CD4-positive, alpha-beta T cell (primary cell): ENCODE data around the gene GIT2. TPM values are rescaled to one million over a fixed set of nuclear protein-coding genes. Genes with fewer than 3 reads are reported as not detected.

Source experiments
- ATAC-seq: fragments of 200-7000 bp; cut with Tn5 transposase; one replicate; pipeline ENCODE4 v1.10.0; 2022; ENCODE audit warnings: mild to moderate bottlenecking; ENCODE audit not compliant: poor library complexity
- CTCF ChIA-PET: fragments of 350-600 bp; sonication (Branson Sonifier 250); formaldehyde crosslinking; loops from one replicate; lab custom pipeline; 2021; ENCODE audit warnings: antibody characterized with exemption, inconsistent platforms; lab: Charles Lee
- POLR2A ChIA-PET: fragments of 350-600 bp; sonication (Branson Sonifier 250); formaldehyde crosslinking; loops from one replicate; lab custom pipeline; 2021; ENCODE audit warnings: antibody characterized with exemption, inconsistent platforms; lab: Charles Lee
- DNase-seq, 14 experiments: peaks; one replicate each; pipeline ENCODE4 v3.0.0-alpha.2; 2013 to 2020; ENCODE audit warnings: mixed read lengths in 2 of 14
- H3K27ac ChIP-seq, 2 donors: one replicate each; pipeline versions ENCODE4 v1.5.1 to v1.7.0; 2013; ENCODE audit warnings: low read length in 2 of 2, low read depth in 1 of 2, mild to moderate bottlenecking in 1 of 2
- H3K27me3 ChIP-seq, 2 experiments: 1 replicate in 1 of 2; 2 replicates in 1 of 2; pipeline versions ENCODE4 v1.6.1 to v1.7.0; 2013; ENCODE audit warnings: low read length in 2 of 2, control low read depth in 1 of 2, mild to moderate bottlenecking in 1 of 2, moderate library complexity in 1 of 2; ENCODE audit not compliant: insufficient read depth in 2 of 2, control insufficient read depth in 1 of 2
- H3K36me3 ChIP-seq: one replicate; pipeline ENCODE4 v1.6.1; 2013; ENCODE audit warnings: low read length, control low read depth; ENCODE audit not compliant: insufficient read depth
- H3K4me1 ChIP-seq: one replicate; pipeline ENCODE4 v1.6.1; 2013; ENCODE audit warnings: low read length, control low read depth; ENCODE audit not compliant: insufficient read depth
- H3K4me3 ChIP-seq: one replicate; pipeline ENCODE4 v1.5.1; 2013; ENCODE audit warnings: mild to moderate bottlenecking, low read length, moderate library complexity
- H3K9me3 ChIP-seq, 2 experiments: 1 replicate in 1 of 2; 2 replicates in 1 of 2; pipeline versions ENCODE4 v1.6.1 to v1.7.0; 2013; ENCODE audit warnings: low read length in 2 of 2, mild to moderate bottlenecking in 2 of 2, control low read depth in 1 of 2, moderate library complexity in 1 of 2; ENCODE audit not compliant: control insufficient read depth in 1 of 2, insufficient read depth in 1 of 2
- H3K27ac Mint-ChIP-seq: one replicate; pipeline ENCODE4 v1.8.0; 2020; ENCODE audit warnings: mixed read lengths
- H3K27me3 Mint-ChIP-seq: one replicate; pipeline ENCODE4 v1.8.0; 2021; ENCODE audit warnings: mixed read lengths
- H3K36me3 Mint-ChIP-seq: one replicate; pipeline ENCODE4 v1.8.0; 2021; ENCODE audit warnings: low read depth, mixed read lengths
- H3K4me1 Mint-ChIP-seq: one replicate; pipeline ENCODE4 v1.8.0; 2021; ENCODE audit warnings: low read depth, mixed read lengths
- H3K4me3 Mint-ChIP-seq: one replicate; pipeline ENCODE4 v1.8.0; 2020; ENCODE audit warnings: mild to moderate bottlenecking, mixed read lengths
- H3K9me3 Mint-ChIP-seq: one replicate; pipeline ENCODE4 v1.8.0; 2020; ENCODE audit warnings: mixed read lengths
- CTCF ChIP-seq: fragments of 200-600 bp; IDR thresholded peaks from one replicate; pipeline ENCODE4 v1.8.0; 2022; ENCODE audit warnings: antibody characterized with exemption, mild to moderate bottlenecking
- intact Hi-C, 2 experiments: fragments of 100-400 bp; cut with DNase I in 1 of 2; cut with micrococcal nuclease in 1 of 2; formaldehyde crosslinking; loops; one replicate each; pipeline versions ENCODE4 v1.15.1 to v1.9.0; 2023 to 2025; cut with DNase I, micrococcal nuclease
- total RNA-seq, 174 experiments: library from RNA in 2 of 174; stranded (reverse) in 2 of 174; gene quantifications; one replicate each; pipeline ENCODE4 v1.2.3 and lab custom pipeline; 2021 to 2026

The GIT2 gene
- total RNA-seq, 2 experiments from 2014 or later = 68.6 to 70.7 TPM

- Histone ChIP-seq H3K27ac (no peak overlapping the region), H3K9me3 (no peaks in the 10 kb centered on the region), H3K36me3 (no peaks in the 10 kb centered on the region), H3K27me3 (no peaks in the 10 kb centered on the region), H3K4me3 (no peak overlapping the region), H3K4me1 (peaks cover 45% of the 10 kb centered on the region)
- Mint-ChIP-seq H3K9me3 (no peaks in the 10 kb centered on the region), H3K4me1 (peaks cover 38% of the 10 kb centered on the region), H3K27me3 (no peaks in the 10 kb centered on the region), H3K4me3 (no peak overlapping the region), H3K36me3 (no peaks in the 10 kb centered on the region), H3K27ac (peak overlapping the region; percentile 56)
- TF ChIP-seq CTCF = no peak
- POLR2A ChIA-PET = interaction anchor here (0.6 kb wide), 1 partner anchor 235 kb away, joined by 6 read pairs; no protein-coding TSS in a partner anchor
- CTCF ChIA-PET = no interaction called here
- intact Hi-C loops = no loop called here
- DNase-seq (no peak), ATAC-seq (no peak)
Measured at GRCh38 chr12:109890620-109891170, 105.5 kb downstream of the GIT2 start.

- Mint-ChIP-seq H3K27ac (peak overlapping the region; percentile 86), H3K27me3 (no peaks in the 10 kb centered on the region), H3K36me3 (no peaks in the 10 kb centered on the region), H3K9me3 (no peaks in the 10 kb centered on the region), H3K4me1 (peaks cover 38% of the 10 kb centered on the region), H3K4me3 (peak overlapping the region; percentile 27)
- ChIA-PET POLR2A (interaction anchor here (0.6 to 2.3 kb wide), 6 partner anchors 11 to 543 kb away, joined by 3 to 17 read pairs (median 6); partner anchors contain the start of genes ANKRD13A, KCTD10, TCHP and UBE3B), CTCF (interaction anchor here (1.1 to 1.3 kb wide), 2 partner anchors 35 to 43 kb away, joined by 5 to 7 read pairs; no protein-coding TSS in a partner anchor)
- peak; percentile 73 for ATAC-seq
- no peak for TF ChIP-seq CTCF
- H3K4me1 ChIP-seq = peaks cover 44% of the 10 kb centered on the region
- no peaks in the 10 kb centered on the region for H3K9me3 ChIP-seq
- H3K4me3 ChIP-seq = no peak overlapping the region
- peak overlapping the region; percentile 73 to 79 for H3K27ac ChIP-seq
- intact Hi-C loops = loop anchor here in 1 of 2 experiments (10.0 kb wide), 1 partner anchor 414 kb away; the partner anchor contains the start of genes KCTD10 and UBE3B
- peak in 5 of 14 experiments; percentile 12 to 75 (median 58) for DNase-seq
- no peaks in the 10 kb centered on the region for H3K36me3 ChIP-seq
- no peaks in the 10 kb centered on the region for H3K27me3 ChIP-seq
Measured at GRCh38 chr12:109888179-109889020, 107.8 kb downstream of the GIT2 start.

DNA sequence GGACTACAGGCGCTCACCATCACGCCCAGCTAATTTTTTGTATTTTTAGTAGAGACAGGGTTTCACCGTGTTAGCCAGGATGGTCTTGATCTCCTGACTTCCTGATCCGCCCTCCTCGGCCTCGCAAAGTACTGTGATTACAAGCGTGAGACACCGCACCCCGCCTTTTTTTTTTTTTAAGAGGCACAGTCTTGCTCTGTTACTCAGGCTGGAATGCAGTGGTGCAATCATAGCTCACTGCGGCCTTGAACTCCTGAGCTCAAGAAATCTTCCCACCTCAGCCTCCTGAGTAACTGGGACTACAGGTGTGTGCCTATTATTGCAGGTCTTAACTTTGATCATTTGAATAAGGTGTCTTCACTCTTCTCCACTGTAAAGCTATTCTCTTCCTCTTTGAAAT lies 110.6 kb downstream of the GIT2 start:
- Mint-ChIP-seq H3K9me3 (no peaks in the 10 kb centered on the region), H3K4me1 (peaks cover 34% of the 10 kb centered on the region), H3K27ac (no peak overlapping the region), H3K4me3 (no peak overlapping the region), H3K27me3 (no peaks in the 10 kb centered on the region), H3K36me3 (no peaks in the 10 kb centered on the region)
- H3K27me3 ChIP-seq = no peaks in the 10 kb centered on the region
- intact Hi-C loops = loop anchor here in 1 of 2 experiments (10.0 kb wide), 1 partner anchor 411 kb away; the partner anchor contains the start of genes KCTD10 and UBE3B
- TF ChIP-seq CTCF = no peak
- ATAC-seq = no peak
- CTCF ChIA-PET = no interaction called here
- POLR2A ChIA-PET = no interaction called here
- H3K4me3 ChIP-seq = no peak overlapping the region
- no peaks in the 10 kb centered on the region for H3K36me3 ChIP-seq
- no peak overlapping the region for H3K27ac ChIP-seq
- no peak for DNase-seq
- H3K9me3 ChIP-seq = no peaks in the 10 kb centered on the region
- peaks cover 36% of the 10 kb centered on the region for H3K4me1 ChIP-seq
